Measurements from ENCODE around the gene SERP2. TPM values are rescaled to one million over a fixed set of nuclear protein-coding genes. Genes with fewer than 3 reads are reported as not detected.

Gene SERP2
- total and polyA plus RNA-seq, 10 of the 15 experiments (the other 5 are each of a cell fraction or from before 2014, with no cell fraction given), result not detected

GRCh38 chr13:44417446-44417845 is 43.8 kb downstream of the SERP2 start:
- Histone ChIP-seq H3K4me1 (ENCODE audit: control insufficient read depth, insufficient read depth, low read length) (no peaks in the 10 kb centered on the region), H3K27ac (ENCODE audit: control insufficient read depth, insufficient read depth) (no peak overlapping the region), H3K36me3 (ENCODE audit: control insufficient read depth in 2 of 2, insufficient read depth in 2 of 2, low read length in 1 of 2) (no peaks in the 10 kb centered on the region), H3K4me3 (no peak overlapping the region), H2AFZ (ENCODE audit: control insufficient read depth, low read depth, low read length) (no peak overlapping the region), H3K4me2 (ENCODE audit: control insufficient read depth, insufficient read depth) (no peak overlapping the region), H3K9ac (ENCODE audit: control insufficient read depth, insufficient read depth, low read length) (no peak overlapping the region), H3K27me3 (replicated peaks in 1 of 2; ENCODE audit: control insufficient read depth in 2 of 2, insufficient read depth in 2 of 2, low read length in 1 of 2) (peaks cover 1 to 3% of the 10 kb centered on the region in 2 experiments; a peak in 2 of 4 replicates), H4K20me1 (ENCODE audit: control insufficient read depth, insufficient read depth) (no peaks in the 10 kb centered on the region), H3K79me2 (ENCODE audit: control insufficient read depth, insufficient read depth, low read length) (no peaks in the 10 kb centered on the region), H3K9me3 (replicated peaks; ENCODE audit: control insufficient read depth, insufficient read depth, low read length) (no peaks in the 10 kb centered on the region; the same call in 2 of the 3 replicates)
- no TSS peak for BruUV-seq (replicated peaks)
- RAD21 ChIA-PET (ENCODE audit: unreplicated experiment), result no interaction called here
- CTCF ChIA-PET, result interaction anchor here (1.6 kb wide), 1 partner anchor 22 kb away, joined by 6 read pairs; no protein-coding TSS in a partner anchor
- TF ChIP-seq BMI1 (IDR thresholded peaks at IDR 0.05; ENCODE audit: borderline replicate concordance) (no peak), YBX1 (IDR thresholded peaks at IDR 0.05) (no peak), TAF1 (IDR thresholded peaks at IDR 0.05; ENCODE audit: borderline replicate concordance, low read depth, low read length) (no peak), ZZZ3 (IDR thresholded peaks at IDR 0.05; ENCODE audit: control insufficient read depth, insufficient read length, low read depth) (no peak), TCF7 (IDR thresholded peaks at IDR 0.05; ENCODE audit: borderline replicate concordance) (no peak), SKIL (IDR thresholded peaks at IDR 0.05; ENCODE audit: low read depth, poor library complexity, severe bottlenecking) (no peak), POLR2AphosphoS5 (IDR thresholded peaks at IDR 0.05; ENCODE audit: low read length) (no peak), ZNF622 (IDR thresholded peaks at IDR 0.05) (no peak), MTA3 (IDR thresholded peaks at IDR 0.05; ENCODE audit: borderline replicate concordance, low read length) (no peak), IRF3 (IDR thresholded peaks at IDR 0.05) (no peak)
- TF ChIP-seq, protein P1, sequence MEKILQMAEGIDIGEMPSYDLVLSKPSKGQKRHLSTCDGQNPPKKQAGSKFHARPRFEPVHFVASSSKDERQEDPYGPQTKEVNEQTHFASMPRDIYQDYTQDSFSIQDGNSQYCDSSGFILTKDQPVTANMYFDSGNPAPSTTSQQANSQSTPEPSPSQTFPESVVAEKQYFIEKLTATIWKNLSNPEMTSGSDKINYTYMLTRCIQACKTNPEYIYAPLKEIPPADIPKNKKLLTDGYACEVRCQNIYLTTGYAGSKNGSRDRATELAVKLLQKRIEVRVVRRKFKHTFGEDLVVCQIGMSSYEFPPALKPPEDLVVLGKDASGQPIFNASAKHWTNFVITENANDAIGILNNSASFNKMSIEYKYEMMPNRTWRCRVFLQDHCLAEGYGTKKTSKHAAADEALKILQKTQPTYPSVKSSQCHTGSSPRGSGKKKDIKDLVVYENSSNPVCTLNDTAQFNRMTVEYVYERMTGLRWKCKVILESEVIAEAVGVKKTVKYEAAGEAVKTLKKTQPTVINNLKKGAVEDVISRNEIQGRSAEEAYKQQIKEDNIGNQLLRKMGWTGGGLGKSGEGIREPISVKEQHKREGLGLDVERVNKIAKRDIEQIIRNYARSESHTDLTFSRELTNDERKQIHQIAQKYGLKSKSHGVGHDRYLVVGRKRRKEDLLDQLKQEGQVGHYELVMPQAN (conservative IDR thresholded peaks at IDR 0.05), result no peak
- TF ChIP-seq, protein P2, sequence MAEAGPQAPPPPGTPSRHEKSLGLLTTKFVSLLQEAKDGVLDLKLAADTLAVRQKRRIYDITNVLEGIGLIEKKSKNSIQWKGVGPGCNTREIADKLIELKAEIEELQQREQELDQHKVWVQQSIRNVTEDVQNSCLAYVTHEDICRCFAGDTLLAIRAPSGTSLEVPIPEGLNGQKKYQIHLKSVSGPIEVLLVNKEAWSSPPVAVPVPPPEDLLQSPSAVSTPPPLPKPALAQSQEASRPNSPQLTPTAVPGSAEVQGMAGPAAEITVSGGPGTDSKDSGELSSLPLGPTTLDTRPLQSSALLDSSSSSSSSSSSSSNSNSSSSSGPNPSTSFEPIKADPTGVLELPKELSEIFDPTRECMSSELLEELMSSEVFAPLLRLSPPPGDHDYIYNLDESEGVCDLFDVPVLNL (IDR thresholded peaks at IDR 0.05; ENCODE audit: low read depth, low read length), result no peak
- TF ChIP-seq, protein P3, sequence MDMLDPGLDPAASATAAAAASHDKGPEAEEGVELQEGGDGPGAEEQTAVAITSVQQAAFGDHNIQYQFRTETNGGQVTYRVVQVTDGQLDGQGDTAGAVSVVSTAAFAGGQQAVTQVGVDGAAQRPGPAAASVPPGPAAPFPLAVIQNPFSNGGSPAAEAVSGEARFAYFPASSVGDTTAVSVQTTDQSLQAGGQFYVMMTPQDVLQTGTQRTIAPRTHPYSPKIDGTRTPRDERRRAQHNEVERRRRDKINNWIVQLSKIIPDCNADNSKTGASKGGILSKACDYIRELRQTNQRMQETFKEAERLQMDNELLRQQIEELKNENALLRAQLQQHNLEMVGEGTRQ (IDR thresholded peaks at IDR 0.05; ENCODE audit: borderline replicate concordance, low read depth, low read length), result no peak
- WGBS (ENCODE audit: insufficient coverage, insufficient replicate concordance, low lambda C conversion rate, missing lambda C conversion rate), result 52% methylated on average over 8 of the region's 8 CpGs
- SMC1A ChIA-PET (ENCODE audit: uncharacterized antibody, unreplicated experiment), result interaction anchor here (0.9 kb wide), 1 partner anchor 16 kb away, joined by 4 read pairs; no protein-coding TSS in a partner anchor
- ATAC-seq (no peak), DNase-seq (ENCODE audit: low read depth, low spot score) (no peak), FAIRE-seq (no peak)
- in situ Hi-C loops (cut with MboI), result no loop called here
- POLR2A ChIA-PET, result no interaction called here
- intact Hi-C loops (cut with micrococcal nuclease; ENCODE audit: unreplicated experiment), result no loop called here

Measured in GM12878 (cell line).